Astrocyte (in vitro differentiated cells and primary cell): ENCODE results near the gene CPNE5. TPM values are rescaled to one million over a fixed set of nuclear protein-coding genes. Genes with fewer than 3 reads are reported as not detected.

ENCODE experiments used
- DNase-seq: peaks from one replicate; pipeline ENCODE4 v3.0.0-alpha.2; 2010; ENCODE audit warnings: low read depth
- FAIRE-seq: peaks from 2 replicates; lab custom pipeline; 2011; peaks lifted over from hg19 to GRCh38; lab: Jason Lieb, UNC
- H2AFZ ChIP-seq: 2 replicates; pipeline ENCODE4 v1.6.0; 2012; ENCODE audit warnings: low read depth, low read length, inconsistent platforms
- H3K27ac ChIP-seq: 2 replicates; pipeline ENCODE4 v1.5.1; 2011; ENCODE audit warnings: low read depth, low read length, inconsistent platforms
- H3K27me3 ChIP-seq: 2 replicates; pipeline ENCODE4 v1.6.0; 2011; ENCODE audit warnings: low read length, inconsistent platforms; ENCODE audit not compliant: insufficient read depth
- H3K36me3 ChIP-seq: 2 replicates; pipeline ENCODE4 v1.5.1; 2011; ENCODE audit warnings: low read length, inconsistent platforms; ENCODE audit not compliant: insufficient read depth
- H3K4me1 ChIP-seq: 2 replicates; pipeline ENCODE4 v1.5.1; 2011; ENCODE audit warnings: low read length, inconsistent platforms; ENCODE audit not compliant: insufficient read depth
- H3K4me2 ChIP-seq: 2 replicates; pipeline ENCODE4 v1.6.0; 2012; ENCODE audit warnings: low read length, inconsistent platforms
- H3K4me3 ChIP-seq: 2 replicates; pipeline ENCODE4 v1.5.1; 2011; ENCODE audit warnings: low read depth, mild to moderate bottlenecking, low read length, inconsistent platforms; ENCODE audit not compliant: insufficient read depth
- H3K79me2 ChIP-seq: 2 replicates; pipeline ENCODE4 v1.6.0; 2012; ENCODE audit warnings: mild to moderate bottlenecking, low read length, inconsistent platforms; ENCODE audit not compliant: insufficient read depth
- H3K9ac ChIP-seq: 2 replicates; pipeline ENCODE4 v1.6.0; 2012; ENCODE audit warnings: mild to moderate bottlenecking, low read length, inconsistent platforms
- H3K9me3 ChIP-seq: 2 replicates; pipeline ENCODE4 v1.5.1; 2012; ENCODE audit warnings: low read depth, mild to moderate bottlenecking, low read length, inconsistent platforms; ENCODE audit not compliant: insufficient read depth
- H4K20me1 ChIP-seq: 2 replicates; pipeline ENCODE4 v1.6.0; 2012; ENCODE audit warnings: low read length, inconsistent platforms; ENCODE audit not compliant: insufficient read depth
- H3K27ac Mint-ChIP-seq: one replicate; pipeline ENCODE4 v1.8.0; 2021; ENCODE audit warnings: mild to moderate bottlenecking, mixed read lengths; ENCODE audit not compliant: unreplicated experiment
- H3K27me3 Mint-ChIP-seq: one replicate; pipeline ENCODE4 v1.8.0; 2021; ENCODE audit warnings: low read depth, mixed read lengths; ENCODE audit not compliant: unreplicated experiment
- H3K36me3 Mint-ChIP-seq: one replicate; pipeline ENCODE4 v1.8.0; 2021; ENCODE audit warnings: low read depth, mixed read lengths; ENCODE audit not compliant: unreplicated experiment
- H3K4me1 Mint-ChIP-seq: one replicate; pipeline ENCODE4 v1.8.0; 2021; ENCODE audit warnings: low read depth, mixed read lengths; ENCODE audit not compliant: unreplicated experiment
- H3K4me3 Mint-ChIP-seq: one replicate; pipeline ENCODE4 v1.8.0; 2021; ENCODE audit warnings: mild to moderate bottlenecking, moderate library complexity, mixed read lengths; ENCODE audit not compliant: unreplicated experiment
- H3K9me3 Mint-ChIP-seq: one replicate; pipeline ENCODE4 v1.8.0; 2021; ENCODE audit warnings: mild to moderate bottlenecking, mixed read lengths; ENCODE audit not compliant: unreplicated experiment
- CTCF ChIP-seq: IDR thresholded peaks from 2 replicates; pipeline ENCODE4 v1.5.1; 2011; ENCODE audit warnings: low read depth, mild to moderate bottlenecking, inconsistent platforms, low read length, moderate library complexity; ENCODE audit not compliant: insufficient read depth
- EZH2 ChIP-seq: IDR thresholded peaks from 2 replicates; pipeline ENCODE4 v1.6.1; 2012; ENCODE audit warnings: mild to moderate bottlenecking, low read length, inconsistent platforms; ENCODE audit not compliant: insufficient read depth
- total RNA-seq: library from RNA; stranded (reverse); gene quantifications from 2 replicates; pipeline ENCODE4 v1.2.1, GENCODE V29; 2021

Gene CPNE5
- total RNA-seq, 1 donor from 2014 or later: 0.11 TPM

DNA sequence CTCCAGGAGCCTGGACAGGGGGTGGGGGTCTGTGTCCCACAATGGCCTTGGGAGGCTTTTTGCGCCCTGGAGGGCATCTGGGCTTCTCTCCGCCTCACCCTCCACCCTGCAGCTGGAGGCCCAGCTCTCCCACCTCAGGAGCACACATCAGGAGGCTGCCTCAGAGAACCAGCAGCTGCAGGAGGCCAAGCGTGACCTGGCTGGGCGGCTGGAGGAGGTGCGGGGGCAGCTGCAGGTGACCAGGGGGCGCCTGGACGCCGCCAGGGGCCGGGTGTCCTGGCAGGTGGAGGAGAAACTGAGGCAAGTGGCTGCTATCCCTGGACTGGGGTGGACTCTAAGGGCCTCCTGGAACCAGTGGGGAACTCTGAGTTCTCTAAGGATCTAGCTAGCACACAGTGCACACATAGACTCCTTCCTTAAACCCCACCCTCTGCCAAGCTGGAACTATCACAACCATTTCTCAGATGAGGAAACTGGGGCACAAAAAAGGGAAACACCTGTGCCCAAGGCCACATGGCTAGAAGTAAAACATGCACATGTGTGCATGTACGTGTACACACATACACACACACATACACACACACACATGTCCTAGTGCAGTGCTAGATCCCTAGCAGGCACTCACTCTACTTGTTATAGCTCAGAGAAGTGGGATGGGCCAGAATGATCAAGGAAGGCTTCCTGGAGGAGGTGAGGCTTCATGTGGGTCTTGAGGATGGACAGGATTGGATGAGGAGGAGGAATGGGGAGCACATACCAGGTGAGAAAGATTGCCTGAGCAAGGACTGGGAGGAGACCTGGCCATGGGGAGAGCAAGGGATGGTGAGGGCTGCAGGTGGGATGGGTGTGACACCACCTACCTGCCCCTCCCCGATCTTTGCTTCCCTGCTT is 118.7 kb downstream of the CPNE5 start:
- Histone ChIP-seq H3K4me1 (no peaks in the 10 kb centered on the region), H3K4me3 (no peak overlapping the region), H3K9ac (no peak overlapping the region), H3K36me3 (no peaks in the 10 kb centered on the region), H3K9me3 (no peaks in the 10 kb centered on the region), H4K20me1 (no peaks in the 10 kb centered on the region), H3K27ac (no peak overlapping the region), H2AFZ (no peak overlapping the region), H3K4me2 (no peak overlapping the region), H3K79me2 (no peaks in the 10 kb centered on the region), H3K27me3 (no peaks in the 10 kb centered on the region)
- Mint-ChIP-seq H3K9me3 (no peaks in the 10 kb centered on the region), H3K4me1 (no peaks in the 10 kb centered on the region), H3K4me3 (no peak overlapping the region), H3K27ac (no peak overlapping the region), H3K27me3 (peaks cover 44% of the 10 kb centered on the region), H3K36me3 (peaks cover 3% of the 10 kb centered on the region)
- no peak for DNase-seq
- no peak for TF ChIP-seq CTCF
- TF ChIP-seq EZH2: no peak
- no peak for FAIRE-seq

GRCh38 chr6:36719126-36719525 is 120.1 kb downstream of the CPNE5 start:
- no peaks in the 10 kb centered on the region for H3K4me1 ChIP-seq
- H3K4me3 ChIP-seq: no peak overlapping the region
- H3K9me3 ChIP-seq: no peaks in the 10 kb centered on the region
- H3K4me2 ChIP-seq: no peak overlapping the region
- no peaks in the 10 kb centered on the region for H3K79me2 ChIP-seq
- Mint-ChIP-seq H3K4me1 (no peaks in the 10 kb centered on the region), H3K27me3 (peaks cover 49% of the 10 kb centered on the region), H3K36me3 (peaks cover 3% of the 10 kb centered on the region), H3K27ac (no peak overlapping the region), H3K9me3 (peaks cover 2% of the 10 kb centered on the region), H3K4me3 (no peak overlapping the region)
- no peak overlapping the region for H2AFZ ChIP-seq
- no peak overlapping the region for H3K9ac ChIP-seq
- TF ChIP-seq EZH2: no peak
- no peak for TF ChIP-seq CTCF
- H3K27me3 ChIP-seq: no peaks in the 10 kb centered on the region
- no peak overlapping the region for H3K27ac ChIP-seq
- no peaks in the 10 kb centered on the region for H3K36me3 ChIP-seq
- no peak for DNase-seq
- H4K20me1 ChIP-seq: no peaks in the 10 kb centered on the region
- no peak for FAIRE-seq

- Mint-ChIP-seq H3K9me3 (peaks cover 2% of the 10 kb centered on the region), H3K36me3 (peaks cover 3% of the 10 kb centered on the region), H3K4me1 (no peaks in the 10 kb centered on the region), H3K27ac (no peak overlapping the region), H3K4me3 (no peak overlapping the region), H3K27me3 (peaks cover 52% of the 10 kb centered on the region)
- Histone ChIP-seq H2AFZ (no peak overlapping the region), H3K27ac (no peak overlapping the region), H3K79me2 (no peaks in the 10 kb centered on the region), H3K9ac (no peak overlapping the region), H4K20me1 (no peaks in the 10 kb centered on the region), H3K4me3 (no peak overlapping the region), H3K27me3 (no peaks in the 10 kb centered on the region), H3K36me3 (no peaks in the 10 kb centered on the region), H3K4me2 (no peak overlapping the region), H3K9me3 (no peaks in the 10 kb centered on the region), H3K4me1 (no peaks in the 10 kb centered on the region)
- TF ChIP-seq EZH2 (no peak), CTCF (no peak)
- no peak for DNase-seq
- FAIRE-seq: no peak
Measured at GRCh38 chr6:36718560-36718959, 120.7 kb downstream of the CPNE5 start.
